Measurements from ENCODE around the gene MOBP. TPM values are rescaled to one million over a fixed set of nuclear protein-coding genes. Genes with fewer than 3 reads are reported as not detected.
A peak's percentile ranks its signal among the peaks of the same experiment; 100 is the strongest.

The MOBP gene
- total and polyA plus RNA-seq, 11 donors = 0.17 TPM; not detected in 10

DNA sequence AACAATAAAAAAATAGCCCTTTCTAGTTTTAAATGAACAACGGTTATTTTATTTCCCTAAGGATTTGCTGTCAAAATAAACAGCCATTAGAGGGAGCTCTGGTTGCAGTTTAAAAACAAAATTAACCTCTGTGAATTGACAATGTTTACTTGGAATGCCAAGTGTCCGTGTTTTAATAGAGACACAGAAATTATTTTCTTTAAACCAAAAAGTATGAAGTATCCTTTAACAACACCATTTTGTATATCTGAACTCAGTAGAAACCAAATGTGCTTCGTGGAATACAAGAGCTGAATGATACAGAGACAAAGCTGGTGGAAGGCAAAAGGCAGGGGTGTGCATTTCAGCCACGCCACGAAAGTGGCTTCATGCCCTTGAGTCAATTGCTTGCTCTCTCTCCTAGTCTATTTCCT, 74.4 kb downstream of the MOBP start:
- H3K4me3 ChIP-seq = peak overlapping the region in 4 of 12 donors; percentile 17 to 32 (median 22)
- 16 to 25% (median 18%) methylated on average over 5 of the region's 5 CpGs for WGBS, 4 donors
- H3K27ac ChIP-seq = no peak overlapping the region
- intact Hi-C loops (cut with DNase I) = loop anchor here in 9 of 10 donors (2.0 to 10.0 kb wide), 6 partner anchors 165 to 773 kb away; no protein-coding TSS in a partner anchor
- TF ChIP-seq POLR2A (IDR thresholded peaks at IDR 0.05) = no peak
- peak in 11 of 12 donors; percentile 25 to 59 (median 52) for TF ChIP-seq CTCF (IDR thresholded peaks at IDR 0.05)
- DNase-seq (no peak), ATAC-seq (no peak)
- no peaks in the 10 kb centered on the region for H3K9me3 ChIP-seq
- H3K27me3 ChIP-seq = no peaks in the 10 kb centered on the region
- H3K36me3 ChIP-seq = no peaks in the 10 kb centered on the region
- H3K4me1 ChIP-seq = peaks cover 0 to 8% (median 0%) of the 10 kb centered on the region in 12 donors

GRCh38 chr3:39542588-39542988, 75.1 kb downstream of the MOBP start:
- no peaks in the 10 kb centered on the region for H3K27me3 ChIP-seq
- H3K4me1 ChIP-seq = peaks cover 0 to 8% (median 0%) of the 10 kb centered on the region in 12 donors
- H3K36me3 ChIP-seq = no peaks in the 10 kb centered on the region
- H3K27ac ChIP-seq = no peak overlapping the region
- WGBS, 4 donors = 89 to 92% (median 90%) methylated on average over 5 of the region's 5 CpGs
- no peaks in the 10 kb centered on the region for H3K9me3 ChIP-seq
- TF ChIP-seq POLR2A (IDR thresholded peaks at IDR 0.05) = no peak
- TF ChIP-seq CTCF (IDR thresholded peaks at IDR 0.05) = no peak
- DNase-seq (no peak), ATAC-seq (no peak)
- H3K4me3 ChIP-seq = no peak overlapping the region
- intact Hi-C loops (cut with DNase I) = loop anchor here in 8 of 10 donors (2.0 to 10.0 kb wide), 6 partner anchors 165 to 772 kb away; no protein-coding TSS in a partner anchor

- 64 to 74% (median 67%) methylated on average over 3 of the region's 3 CpGs for WGBS, 4 donors
- Histone ChIP-seq H3K9me3 (peaks cover 0 to 10% (median 0%) of the 10 kb centered on the region in 12 donors), H3K4me3 (no peak overlapping the region), H3K27me3 (peaks cover 0 to 4% (median 0%) of the 10 kb centered on the region in 9 donors), H3K4me1 (no peaks in the 10 kb centered on the region), H3K36me3 (no peaks in the 10 kb centered on the region), H3K27ac (no peak overlapping the region)
- TF ChIP-seq POLR2A (IDR thresholded peaks at IDR 0.05) (no peak), CTCF (IDR thresholded peaks at IDR 0.05) (no peak)
- intact Hi-C loops (cut with DNase I) = loop anchor here in 6 of 10 donors (10.0 kb wide), 3 partner anchors 627 to 767 kb away; no protein-coding TSS in a partner anchor
- ATAC-seq = no peak
- DNase-seq = no peak
Observed at GRCh38 chr3:39548282-39548681, 80.8 kb downstream of the MOBP start.

- no peak overlapping the region for H3K4me3 ChIP-seq
- 73 to 74% (median 73%) methylated on average over 8 of the region's 8 CpGs for WGBS, 4 donors
Observed at GRCh38 chr3:39550354-39551051, 83.0 kb downstream of the MOBP start.

More at GRCh38 chr3:39550354-39551051, 83.0 kb downstream of the MOBP start:
- Histone ChIP-seq H3K9me3 (peaks cover 0 to 18% (median 0%) of the 10 kb centered on the region in 12 donors), H3K4me1 (no peaks in the 10 kb centered on the region), H3K27ac (no peak overlapping the region), H3K27me3 (peaks cover 0 to 4% (median 0%) of the 10 kb centered on the region in 9 donors), H3K36me3 (no peaks in the 10 kb centered on the region)
- no peak for TF ChIP-seq POLR2A (IDR thresholded peaks at IDR 0.05)
- TF ChIP-seq CTCF (IDR thresholded peaks at IDR 0.05) = no peak
- no peak for DNase-seq
- intact Hi-C loops (cut with DNase I) = no loop called here
- no peak for ATAC-seq

All from heart left ventricle (tissue), 16 donors.